OCI-LY7 (cell line): ENCODE measurements around the gene MRPS25. TPM values are rescaled to one million over a fixed set of nuclear protein-coding genes. Genes with fewer than 3 reads are reported as not detected.

Source experiments
- BruUV-seq: library from RNA; stranded (reverse); fragments of 400-500 nt; replicated peaks from 2 replicates; lab custom pipeline; 2021; lab: Mats Ljungman, UMichigan
- CTCF ChIA-PET: fragments of 300-600 bp; sonication (Branson Sonifier 250); formaldehyde crosslinking; loops from one replicate; lab custom pipeline; 2022; ENCODE audit warnings: antibody characterized with exemption; ENCODE audit not compliant: unreplicated experiment; lab: Charles Lee
- POLR2A ChIA-PET: fragments of 300-600 bp; sonication (Branson Sonifier 250); formaldehyde crosslinking; loops from one replicate; lab custom pipeline; 2022; ENCODE audit warnings: antibody characterized with exemption; lab: Charles Lee
- DNase-seq: peaks from one replicate; pipeline ENCODE4 v3.0.0-alpha.2; 2015; ENCODE audit warnings: low spot score
- H2AFZ ChIP-seq: fragments of 200-600 bp; sonication (generic), shearing (Covaris generic); 2 replicates; pipeline ENCODE4 v1.6.1; 2014; ENCODE audit warnings: mild to moderate bottlenecking, antibody characterized with exemption, low read length, moderate library complexity
- H3K27ac ChIP-seq: fragments of 200-600 bp; sonication (generic); 2 replicates; pipeline ENCODE4 v1.5.1; 2014; ENCODE audit warnings: mixed run types, low read depth, mild to moderate bottlenecking, moderate library complexity, low read length, inconsistent platforms; ENCODE audit not compliant: poor library complexity, severe bottlenecking
- H3K36me3 ChIP-seq: fragments of 200-600 bp; sonication (generic); 2 replicates; pipeline ENCODE4 v1.6.1; 2014; ENCODE audit warnings: mild to moderate bottlenecking, antibody characterized with exemption, low read length, moderate library complexity, mixed read lengths; ENCODE audit not compliant: insufficient read depth
- H3K4me1 ChIP-seq: fragments of 200-600 bp; sonication (generic); 2 replicates; pipeline ENCODE4 v1.5.1; 2014; ENCODE audit warnings: mild to moderate bottlenecking, low read length; ENCODE audit not compliant: insufficient read depth, poor library complexity, severe bottlenecking
- H3K4me2 ChIP-seq: fragments of 200-600 bp; sonication (generic); 2 replicates; pipeline ENCODE4 v1.6.1; 2014; ENCODE audit warnings: mild to moderate bottlenecking, low read length
- H3K4me3 ChIP-seq: fragments of 200-600 bp; sonication (generic); 2 replicates; pipeline ENCODE4 v1.5.1; 2014; ENCODE audit warnings: mild to moderate bottlenecking, low read depth, low read length; ENCODE audit not compliant: poor library complexity, severe bottlenecking
- H3K79me2 ChIP-seq: fragments of 200-600 bp; sonication (generic); 2 replicates; pipeline ENCODE4 v1.6.1; 2016; ENCODE audit warnings: low read depth, mild to moderate bottlenecking, low read length, moderate library complexity, mixed read lengths; ENCODE audit not compliant: insufficient read depth
- H3K9me2 ChIP-seq: fragments of 200-600 bp; sonication (generic); 2 replicates; pipeline ENCODE4 v1.6.1; 2016; ENCODE audit warnings: mild to moderate bottlenecking, low read length, mixed read lengths; ENCODE audit not compliant: insufficient read depth
- H3K9me3 ChIP-seq: fragments of 200-600 bp; sonication (generic); 2 replicates; pipeline ENCODE4 v1.6.1; 2014; ENCODE audit warnings: mild to moderate bottlenecking, mixed run types, low read length, mixed read lengths
- H4K20me1 ChIP-seq: fragments of 200-600 bp; sonication (generic); 2 replicates; pipeline ENCODE4 v1.6.1; 2014; ENCODE audit warnings: mild to moderate bottlenecking, antibody characterized with exemption, low read length, moderate library complexity, mixed read lengths; ENCODE audit not compliant: insufficient read depth
- EZH2phosphoT487 ChIP-seq: fragments of 200-600 bp; sonication (generic); IDR thresholded peaks from 2 replicates; pipeline ENCODE4 v1.6.1; 2018; ENCODE audit warnings: low read depth, borderline replicate concordance, mild to moderate bottlenecking, mixed run types, antibody characterized with exemption, low read length, moderate library complexity, mixed read lengths
- intact Hi-C: fragments of 100-400 bp; cut with micrococcal nuclease; formaldehyde crosslinking; loops from one replicate; pipeline ENCODE4 v1.10.0; 2022; ENCODE audit not compliant: unreplicated experiment
- total RNA-seq, 2 experiments: library from RNA; depleted of rRNA in 1 of 2; stranded (reverse); fragments of >200 nt in 1 of 2; shearing (Covaris generic) in 1 of 2; gene quantifications; 2 replicates each; pipeline ENCODE4 v1.2.3, GENCODE V29; 2014 to 2022
- TF ChIP-seq, protein P1 (sequence below): fragments of 200-600 bp; sonication (generic); conservative IDR thresholded peaks from 2 replicates; pipeline ENCODE4 v1.5.1; 2014; ENCODE audit warnings: mild to moderate bottlenecking, antibody characterized with exemption, low read length, moderate library complexity, mixed read lengths

MRPS25 gene
- total RNA-seq, 2 experiments from 2014 or later, result 53.6 to 129 TPM

DNA sequence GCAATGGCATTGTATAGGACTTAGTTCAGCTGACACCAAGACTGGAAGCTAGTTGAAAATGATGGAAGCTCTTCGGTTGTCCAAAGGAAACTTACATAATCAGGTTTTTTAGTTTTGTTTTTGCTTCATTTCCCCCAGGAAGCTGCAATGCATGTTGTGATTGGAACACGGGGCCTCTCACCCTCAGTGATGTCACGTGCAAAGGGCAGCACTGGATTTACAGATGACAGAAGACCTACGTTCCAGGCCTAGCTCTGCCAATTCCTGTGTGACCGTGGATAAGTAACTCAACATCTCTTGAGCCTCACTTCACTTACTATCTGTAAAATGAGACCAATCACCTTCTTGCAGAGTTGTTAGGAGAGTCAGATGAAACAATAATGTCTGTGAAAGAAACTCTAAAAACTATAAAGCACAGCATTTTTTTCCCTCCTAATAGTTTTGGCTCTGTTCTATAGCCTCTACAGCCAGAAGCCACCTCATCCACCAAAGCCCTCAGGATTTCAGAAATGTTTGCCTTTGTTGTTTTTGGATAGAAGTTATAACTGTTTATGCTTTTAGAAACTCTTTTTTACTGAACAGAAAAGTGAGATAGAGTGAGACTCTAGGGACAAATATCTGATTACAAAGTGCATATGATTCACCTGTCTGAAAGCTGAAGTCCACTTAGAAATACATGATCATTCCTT is 29.2 kb upstream of the MRPS25 start:
- Histone ChIP-seq H3K4me1 (peaks cover 7% of the 10 kb centered on the region), H4K20me1 (peaks cover 6% of the 10 kb centered on the region), H3K4me2 (no peak overlapping the region), H2AFZ (no peak overlapping the region), H3K79me2 (peaks cover 23% of the 10 kb centered on the region; the same call in 1 of the 2 replicates), H3K36me3 (peaks cover 70% of the 10 kb centered on the region), H3K4me3 (no peak overlapping the region), H3K9me3 (no peaks in the 10 kb centered on the region), H3K27ac (no peak overlapping the region), H3K9me2 (no peaks in the 10 kb centered on the region)
- intact Hi-C loops, result no loop called here
- DNase-seq, result no peak
- CTCF ChIA-PET, result no interaction called here
- TF ChIP-seq EZH2phosphoT487, result no peak
- TF ChIP-seq, protein P1, sequence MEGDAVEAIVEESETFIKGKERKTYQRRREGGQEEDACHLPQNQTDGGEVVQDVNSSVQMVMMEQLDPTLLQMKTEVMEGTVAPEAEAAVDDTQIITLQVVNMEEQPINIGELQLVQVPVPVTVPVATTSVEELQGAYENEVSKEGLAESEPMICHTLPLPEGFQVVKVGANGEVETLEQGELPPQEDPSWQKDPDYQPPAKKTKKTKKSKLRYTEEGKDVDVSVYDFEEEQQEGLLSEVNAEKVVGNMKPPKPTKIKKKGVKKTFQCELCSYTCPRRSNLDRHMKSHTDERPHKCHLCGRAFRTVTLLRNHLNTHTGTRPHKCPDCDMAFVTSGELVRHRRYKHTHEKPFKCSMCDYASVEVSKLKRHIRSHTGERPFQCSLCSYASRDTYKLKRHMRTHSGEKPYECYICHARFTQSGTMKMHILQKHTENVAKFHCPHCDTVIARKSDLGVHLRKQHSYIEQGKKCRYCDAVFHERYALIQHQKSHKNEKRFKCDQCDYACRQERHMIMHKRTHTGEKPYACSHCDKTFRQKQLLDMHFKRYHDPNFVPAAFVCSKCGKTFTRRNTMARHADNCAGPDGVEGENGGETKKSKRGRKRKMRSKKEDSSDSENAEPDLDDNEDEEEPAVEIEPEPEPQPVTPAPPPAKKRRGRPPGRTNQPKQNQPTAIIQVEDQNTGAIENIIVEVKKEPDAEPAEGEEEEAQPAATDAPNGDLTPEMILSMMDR, result no peak
- POLR2A ChIA-PET, result interaction anchor here (1.5 to 1.7 kb wide), 2 partner anchors 24 to 30 kb away, joined by 3 read pairs; partner anchors contain the start of gene MRPS25
- no TSS peak for BruUV-seq

DNA sequence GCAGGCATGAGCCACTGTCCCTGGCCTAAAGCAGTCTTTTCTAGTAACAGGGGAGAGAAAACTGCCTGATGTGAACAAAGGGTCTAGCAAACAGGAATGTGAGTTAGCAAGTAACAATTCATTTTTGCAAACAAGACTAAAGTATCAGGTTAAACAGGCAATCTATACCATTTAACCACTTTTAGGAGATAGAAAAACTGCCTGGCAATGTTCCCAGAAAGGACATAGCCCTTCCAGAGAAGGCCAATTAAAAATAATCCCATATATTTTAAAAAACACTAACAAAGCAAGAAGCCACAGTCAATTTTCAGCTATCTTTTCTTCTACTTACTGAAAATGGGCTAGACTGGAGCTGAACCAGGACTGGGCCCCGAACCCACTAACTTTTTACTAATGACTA is 27.6 kb upstream of the MRPS25 start:
- H3K9me2 ChIP-seq, result no peaks in the 10 kb centered on the region
- H2AFZ ChIP-seq, result no peak overlapping the region
- no TSS peak for BruUV-seq
- peaks cover 11% of the 10 kb centered on the region; the same call in 1 of the 2 replicates for H3K79me2 ChIP-seq
- H3K9me3 ChIP-seq, result no peaks in the 10 kb centered on the region
- H3K4me2 ChIP-seq, result no peak overlapping the region
- ChIA-PET CTCF (no interaction called here), POLR2A (interaction anchor here (0.6 to 1.3 kb wide), 5 partner anchors 9 to 89 kb away, joined by 3 to 8 read pairs (median 3); no protein-coding TSS in a partner anchor)
- peaks cover 2% of the 10 kb centered on the region for H4K20me1 ChIP-seq
- H3K36me3 ChIP-seq, result peaks cover 78% of the 10 kb centered on the region
- intact Hi-C loops, result no loop called here
- peaks cover 3% of the 10 kb centered on the region for H3K4me1 ChIP-seq
- no peak overlapping the region for H3K27ac ChIP-seq
- DNase-seq, result no peak
- TF ChIP-seq EZH2phosphoT487, result no peak
- TF ChIP-seq, protein P1, result no peak
- H3K4me3 ChIP-seq, result no peak overlapping the region

DNA sequence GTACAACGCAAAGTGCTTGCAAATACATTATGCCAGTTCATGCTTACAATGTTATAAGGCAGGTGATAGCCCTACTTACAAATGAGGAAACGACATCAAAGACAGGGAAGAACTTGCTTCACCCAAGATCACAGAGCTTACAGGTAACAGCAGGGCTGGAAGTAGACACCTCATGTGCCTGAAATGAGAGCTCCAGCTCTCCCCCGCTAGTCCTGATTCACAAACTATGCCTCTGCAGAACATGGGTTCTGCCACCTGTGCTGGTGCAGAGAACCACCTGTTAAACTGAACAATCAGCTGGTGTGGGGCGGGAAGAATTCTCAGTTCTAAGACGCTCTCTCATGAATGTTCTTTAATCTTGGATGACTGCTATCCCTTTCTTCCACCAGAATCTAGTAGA is 26.5 kb upstream of the MRPS25 start:
- H3K36me3 ChIP-seq, result peaks cover 85% of the 10 kb centered on the region
- H3K79me2 ChIP-seq, result peaks cover under 1% of the 10 kb centered on the region; the same call in 1 of the 2 replicates
- no peak overlapping the region for H3K27ac ChIP-seq
- no peaks in the 10 kb centered on the region for H3K4me1 ChIP-seq
- DNase-seq, result no peak
- BruUV-seq, result no TSS peak
- H4K20me1 ChIP-seq, result no peaks in the 10 kb centered on the region
- H3K4me2 ChIP-seq, result no peak overlapping the region
- no peak overlapping the region for H3K4me3 ChIP-seq
- ChIA-PET CTCF (interaction anchor here (0.6 kb wide), 1 partner anchor 405 kb away, joined by 3 read pairs; no protein-coding TSS in a partner anchor), POLR2A (interaction anchor here (1.1 to 1.3 kb wide), 2 partner anchors 8 to 13 kb away, joined by 8 to 9 read pairs; no protein-coding TSS in a partner anchor)
- no peaks in the 10 kb centered on the region for H3K9me3 ChIP-seq
- intact Hi-C loops, result no loop called here
- TF ChIP-seq, protein P1, result no peak
- TF ChIP-seq EZH2phosphoT487, result no peak
- no peaks in the 10 kb centered on the region for H3K9me2 ChIP-seq
- H2AFZ ChIP-seq, result no peak overlapping the region
